HTERT RPE-1 (cell line): ENCODE data around the gene MKRN2.
"Not testable (repeated sequence)": the region's sequence is repeated elsewhere in the genome, so short reads cannot be mapped to it uniquely, and the experiment has no call there.

Experiments used
- in situ Hi-C: fragments of 300-500 bp; cut with MboI; formaldehyde crosslinking; loops from 4 replicates; pipeline ENCODE4 v1.14.3; 2020; ENCODE audit warnings: low sequenced_read_pairs

Gene MKRN2

GRCh38 chr3:12629560-12629959, 72.7 kb downstream of the MKRN2 start:
- in situ Hi-C loops: no loop called here

- in situ Hi-C loops: no loop called here
These were observed 73.4 kb downstream of the MKRN2 start for GRCh38 chr3:12630292-12630691.

DNA sequence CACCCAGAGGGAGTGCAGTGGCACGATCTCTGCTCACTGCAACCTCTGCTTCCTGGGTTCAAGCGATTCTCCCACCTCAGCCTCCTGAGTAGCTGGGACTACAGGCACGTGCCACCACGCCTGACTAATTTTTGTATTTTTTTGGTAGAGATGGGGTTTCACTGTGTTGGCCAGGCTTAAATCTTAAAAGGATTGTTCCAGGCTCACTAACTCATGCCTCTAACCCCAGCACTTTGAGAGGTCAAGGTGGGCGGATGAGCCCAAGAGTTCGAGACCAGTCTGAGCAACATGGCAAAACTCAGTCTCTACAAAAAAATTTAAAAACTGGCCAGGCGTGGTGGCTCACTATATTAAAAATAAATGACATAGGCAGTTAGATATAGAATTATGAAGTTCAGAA, 74.0 kb downstream of the MKRN2 start:
- in situ Hi-C loops: not testable (repeated sequence)

GRCh38 chr3:12632523-12632922, 75.6 kb downstream of the MKRN2 start:
- in situ Hi-C loops: no loop called here

DNA sequence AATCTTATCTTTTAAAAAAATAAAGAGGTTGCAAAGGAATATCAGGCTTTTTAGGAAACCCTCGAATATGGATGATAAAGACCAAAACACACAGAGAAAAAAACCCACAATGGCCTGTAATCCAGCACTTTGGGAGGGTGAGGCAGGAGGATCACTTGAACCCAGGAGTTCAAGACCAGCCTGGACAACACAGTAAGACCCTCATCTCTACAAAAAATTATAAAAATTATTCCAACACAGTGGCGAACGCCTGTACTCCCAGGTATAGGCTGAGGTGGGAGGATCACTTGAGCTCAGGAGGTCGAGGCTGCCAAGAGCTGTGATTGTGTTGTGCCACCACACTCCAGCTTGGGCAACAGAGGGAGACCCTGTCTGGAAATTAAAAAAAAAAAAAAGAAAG, 76.2 kb downstream of the MKRN2 start:
- in situ Hi-C loops: no loop called here
